OCI-LY7 (cell line): ENCODE results near the gene NDNF. TPM values are rescaled to one million over a fixed set of nuclear protein-coding genes. Genes with fewer than 3 reads are reported as not detected.

ENCODE experiments used
- BruUV-seq: library from RNA; stranded (reverse); fragments of 400-500 nt; replicated peaks from 2 replicates; lab custom pipeline; 2021; lab: Mats Ljungman, UMichigan
- CTCF ChIA-PET: fragments of 300-600 bp; sonication (Branson Sonifier 250); formaldehyde crosslinking; loops from one replicate; lab custom pipeline; 2022; ENCODE audit warnings: antibody characterized with exemption; ENCODE audit not compliant: unreplicated experiment; lab: Charles Lee
- POLR2A ChIA-PET: fragments of 300-600 bp; sonication (Branson Sonifier 250); formaldehyde crosslinking; loops from one replicate; lab custom pipeline; 2022; ENCODE audit warnings: antibody characterized with exemption; lab: Charles Lee
- DNase-seq: peaks from one replicate; pipeline ENCODE4 v3.0.0-alpha.2; 2015; ENCODE audit warnings: low spot score
- H2AFZ ChIP-seq: fragments of 200-600 bp; sonication (generic), shearing (Covaris generic); 2 replicates; pipeline ENCODE4 v1.6.1; 2014; ENCODE audit warnings: mild to moderate bottlenecking, antibody characterized with exemption, low read length, moderate library complexity
- H3K27ac ChIP-seq: fragments of 200-600 bp; sonication (generic); 2 replicates; pipeline ENCODE4 v1.5.1; 2014; ENCODE audit warnings: mixed run types, low read depth, mild to moderate bottlenecking, moderate library complexity, low read length, inconsistent platforms; ENCODE audit not compliant: poor library complexity, severe bottlenecking
- H3K36me3 ChIP-seq: fragments of 200-600 bp; sonication (generic); 2 replicates; pipeline ENCODE4 v1.6.1; 2014; ENCODE audit warnings: mild to moderate bottlenecking, antibody characterized with exemption, low read length, moderate library complexity, mixed read lengths; ENCODE audit not compliant: insufficient read depth
- H3K4me1 ChIP-seq: fragments of 200-600 bp; sonication (generic); 2 replicates; pipeline ENCODE4 v1.5.1; 2014; ENCODE audit warnings: mild to moderate bottlenecking, low read length; ENCODE audit not compliant: insufficient read depth, poor library complexity, severe bottlenecking
- H3K4me2 ChIP-seq: fragments of 200-600 bp; sonication (generic); 2 replicates; pipeline ENCODE4 v1.6.1; 2014; ENCODE audit warnings: mild to moderate bottlenecking, low read length
- H3K4me3 ChIP-seq: fragments of 200-600 bp; sonication (generic); 2 replicates; pipeline ENCODE4 v1.5.1; 2014; ENCODE audit warnings: mild to moderate bottlenecking, low read depth, low read length; ENCODE audit not compliant: poor library complexity, severe bottlenecking
- H3K79me2 ChIP-seq: fragments of 200-600 bp; sonication (generic); 2 replicates; pipeline ENCODE4 v1.6.1; 2016; ENCODE audit warnings: low read depth, mild to moderate bottlenecking, low read length, moderate library complexity, mixed read lengths; ENCODE audit not compliant: insufficient read depth
- H3K9me2 ChIP-seq: fragments of 200-600 bp; sonication (generic); 2 replicates; pipeline ENCODE4 v1.6.1; 2016; ENCODE audit warnings: mild to moderate bottlenecking, low read length, mixed read lengths; ENCODE audit not compliant: insufficient read depth
- H3K9me3 ChIP-seq: fragments of 200-600 bp; sonication (generic); 2 replicates; pipeline ENCODE4 v1.6.1; 2014; ENCODE audit warnings: mild to moderate bottlenecking, mixed run types, low read length, mixed read lengths
- H4K20me1 ChIP-seq: fragments of 200-600 bp; sonication (generic); 2 replicates; pipeline ENCODE4 v1.6.1; 2014; ENCODE audit warnings: mild to moderate bottlenecking, antibody characterized with exemption, low read length, moderate library complexity, mixed read lengths; ENCODE audit not compliant: insufficient read depth
- CTCF ChIP-seq: fragments of 200-600 bp; sonication (generic); conservative IDR thresholded peaks from 2 replicates; pipeline ENCODE4 v1.5.1; 2014; ENCODE audit warnings: mild to moderate bottlenecking, antibody characterized with exemption, low read length, moderate library complexity, mixed read lengths
- EZH2phosphoT487 ChIP-seq: fragments of 200-600 bp; sonication (generic); IDR thresholded peaks from 2 replicates; pipeline ENCODE4 v1.6.1; 2018; ENCODE audit warnings: low read depth, borderline replicate concordance, mild to moderate bottlenecking, mixed run types, antibody characterized with exemption, low read length, moderate library complexity, mixed read lengths
- intact Hi-C: fragments of 100-400 bp; cut with micrococcal nuclease; formaldehyde crosslinking; loops from one replicate; pipeline ENCODE4 v1.10.0; 2022; ENCODE audit not compliant: unreplicated experiment
- total RNA-seq, 2 experiments: library from RNA; depleted of rRNA in 1 of 2; stranded (reverse); fragments of >200 nt in 1 of 2; shearing (Covaris generic) in 1 of 2; gene quantifications; 2 replicates each; pipeline ENCODE4 v1.2.3, GENCODE V29; 2014 to 2022

Gene NDNF
- total RNA-seq, 2 experiments from 2014 or later, result not detected

GRCh38 chr4:121069430-121069829, 2.9 kb downstream of the NDNF start:
- no peaks in the 10 kb centered on the region for H3K79me2 ChIP-seq
- H3K4me1 ChIP-seq, result no peaks in the 10 kb centered on the region
- POLR2A ChIA-PET, result interaction anchor here (0.9 kb wide), 1 partner anchor 92 kb away, joined by 3 read pairs; no protein-coding TSS in a partner anchor
- no peak overlapping the region for H2AFZ ChIP-seq
- no TSS peak for BruUV-seq
- H4K20me1 ChIP-seq, result no peaks in the 10 kb centered on the region
- no peak for DNase-seq
- H3K9me2 ChIP-seq, result no peaks in the 10 kb centered on the region
- no peaks in the 10 kb centered on the region for H3K9me3 ChIP-seq
- H3K4me3 ChIP-seq, result no peak overlapping the region
- no peaks in the 10 kb centered on the region for H3K36me3 ChIP-seq
- CTCF ChIA-PET, result no interaction called here
- H3K4me2 ChIP-seq, result no peak overlapping the region
- no peak overlapping the region for H3K27ac ChIP-seq
- intact Hi-C loops, result no loop called here
- TF ChIP-seq EZH2phosphoT487, result no peak

GRCh38 chr4:121064482-121064881, 7.9 kb downstream of the NDNF start:
- Histone ChIP-seq H3K4me2 (no peak overlapping the region), H3K4me1 (no peaks in the 10 kb centered on the region), H3K9me2 (no peaks in the 10 kb centered on the region), H2AFZ (no peak overlapping the region), H3K27ac (no peak overlapping the region), H3K4me3 (no peak overlapping the region), H3K79me2 (no peaks in the 10 kb centered on the region), H4K20me1 (no peaks in the 10 kb centered on the region), H3K36me3 (no peaks in the 10 kb centered on the region), H3K9me3 (no peaks in the 10 kb centered on the region)
- BruUV-seq, result no TSS peak
- ChIA-PET POLR2A (interaction anchor here (0.5 to 0.8 kb wide), 3 partner anchors 42 to 270 kb away, joined by 3 read pairs; no protein-coding TSS in a partner anchor), CTCF (no interaction called here)
- DNase-seq, result no peak
- TF ChIP-seq EZH2phosphoT487 (no peak), CTCF (no peak)
- intact Hi-C loops, result no loop called here

- Histone ChIP-seq H3K4me2 (no peak overlapping the region), H3K4me3 (no peak overlapping the region), H3K36me3 (no peaks in the 10 kb centered on the region), H3K79me2 (no peaks in the 10 kb centered on the region), H3K9me3 (no peaks in the 10 kb centered on the region), H2AFZ (no peak overlapping the region), H4K20me1 (no peaks in the 10 kb centered on the region), H3K27ac (no peak overlapping the region), H3K4me1 (no peaks in the 10 kb centered on the region), H3K9me2 (no peaks in the 10 kb centered on the region)
- CTCF ChIA-PET, result no interaction called here
- no peak for TF ChIP-seq CTCF
- no peak for TF ChIP-seq EZH2phosphoT487
- DNase-seq, result no peak
- no TSS peak for BruUV-seq
- intact Hi-C loops, result no loop called here
- POLR2A ChIA-PET, result no interaction called here
Observed at GRCh38 chr4:121062521-121062920, 9.8 kb downstream of the NDNF start.
